ENCODE measurements around the gene PNMA5.
"Not testable (repeated sequence)": the region's sequence is repeated elsewhere in the genome, so short reads cannot be mapped to it uniquely, and the experiment has no call there.

The PNMA5 gene

GRCh38 chrX:152988536-152989291 is 5.2 kb downstream of the PNMA5 start:
- H3K36me3 Mint-ChIP-seq (ENCODE audit: low read depth), result no peaks in the 10 kb centered on the region
- H3K27ac Mint-ChIP-seq, result no peak overlapping the region
- no peaks in the 10 kb centered on the region for H3K4me1 Mint-ChIP-seq (ENCODE audit: low read depth)
- no peak overlapping the region for H3K4me3 Mint-ChIP-seq
- no peaks in the 10 kb centered on the region for H3K9me3 Mint-ChIP-seq
- H3K27me3 Mint-ChIP-seq, result no peaks in the 10 kb centered on the region

- Mint-ChIP-seq H3K9me3 (no peaks in the 10 kb centered on the region), H3K4me1 (ENCODE audit: low read depth) (no peaks in the 10 kb centered on the region), H3K4me3 (no peak overlapping the region), H3K27me3 (no peaks in the 10 kb centered on the region), H3K36me3 (ENCODE audit: low read depth) (no peaks in the 10 kb centered on the region), H3K27ac (no peak overlapping the region)
Observed at GRCh38 chrX:152987801-152988200, 6.1 kb downstream of the PNMA5 start.

GRCh38 chrX:152987156-152987555 is 6.8 kb downstream of the PNMA5 start:
- not testable (repeated sequence) for H3K9me3 Mint-ChIP-seq; H3K4me3 Mint-ChIP-seq; H3K27me3 Mint-ChIP-seq; H3K36me3 Mint-ChIP-seq (ENCODE audit: low read depth); H3K27ac Mint-ChIP-seq; H3K4me1 Mint-ChIP-seq (ENCODE audit: low read depth)

GRCh38 chrX:152985383-152985782 is 8.5 kb downstream of the PNMA5 start:
- not testable (repeated sequence) for H3K9me3 Mint-ChIP-seq; H3K27ac Mint-ChIP-seq; H3K27me3 Mint-ChIP-seq; H3K4me1 Mint-ChIP-seq (ENCODE audit: low read depth); H3K36me3 Mint-ChIP-seq (ENCODE audit: low read depth); H3K4me3 Mint-ChIP-seq

- H3K4me1 Mint-ChIP-seq (ENCODE audit: low read depth), result no peaks in the 10 kb centered on the region
- no peaks in the 10 kb centered on the region for H3K27me3 Mint-ChIP-seq
- H3K36me3 Mint-ChIP-seq (ENCODE audit: low read depth), result no peaks in the 10 kb centered on the region
- no peaks in the 10 kb centered on the region for H3K9me3 Mint-ChIP-seq
- H3K4me3 Mint-ChIP-seq, result no peak overlapping the region
- H3K27ac Mint-ChIP-seq, result no peak overlapping the region
Observed at GRCh38 chrX:152968193-152968592, 25.7 kb downstream of the PNMA5 start.

- H3K4me3 Mint-ChIP-seq, result no peak overlapping the region
- no peaks in the 10 kb centered on the region for H3K27me3 Mint-ChIP-seq
- H3K9me3 Mint-ChIP-seq, result no peaks in the 10 kb centered on the region
- no peak overlapping the region for H3K27ac Mint-ChIP-seq
- peaks cover 14% of the 10 kb centered on the region for H3K4me1 Mint-ChIP-seq (ENCODE audit: low read depth)
- H3K36me3 Mint-ChIP-seq (ENCODE audit: low read depth), result no peaks in the 10 kb centered on the region
Observed at GRCh38 chrX:152960115-152960514, 33.8 kb downstream of the PNMA5 start.

- Mint-ChIP-seq H3K27me3 (no peaks in the 10 kb centered on the region), H3K27ac (no peak overlapping the region), H3K36me3 (ENCODE audit: low read depth) (no peaks in the 10 kb centered on the region), H3K9me3 (no peaks in the 10 kb centered on the region), H3K4me1 (ENCODE audit: low read depth) (peaks cover 14% of the 10 kb centered on the region), H3K4me3 (no peak overlapping the region)
Observed at GRCh38 chrX:152959626-152960025, 34.3 kb downstream of the PNMA5 start.

GRCh38 chrX:152958524-152959465 is 35.1 kb downstream of the PNMA5 start:
- Mint-ChIP-seq H3K9me3 (no peaks in the 10 kb centered on the region), H3K4me3 (peak overlapping the region; percentile 73), H3K27ac (peak overlapping the region; percentile 87), H3K27me3 (no peaks in the 10 kb centered on the region), H3K4me1 (ENCODE audit: low read depth) (peaks cover 14% of the 10 kb centered on the region), H3K36me3 (ENCODE audit: low read depth) (no peaks in the 10 kb centered on the region)

GRCh38 chrX:152958047-152958446 is 35.9 kb downstream of the PNMA5 start:
- Mint-ChIP-seq H3K4me3 (peak overlapping the region; percentile 73), H3K36me3 (ENCODE audit: low read depth) (no peaks in the 10 kb centered on the region), H3K9me3 (no peaks in the 10 kb centered on the region), H3K27me3 (no peaks in the 10 kb centered on the region), H3K4me1 (ENCODE audit: low read depth) (peaks cover 14% of the 10 kb centered on the region), H3K27ac (peak overlapping the region; percentile 87)

- H3K36me3 Mint-ChIP-seq (ENCODE audit: low read depth), result no peaks in the 10 kb centered on the region
- H3K27me3 Mint-ChIP-seq, result no peaks in the 10 kb centered on the region
- no peaks in the 10 kb centered on the region for H3K4me1 Mint-ChIP-seq (ENCODE audit: low read depth)
- H3K27ac Mint-ChIP-seq, result no peak overlapping the region
- H3K4me3 Mint-ChIP-seq, result no peak overlapping the region
- no peaks in the 10 kb centered on the region for H3K9me3 Mint-ChIP-seq
Observed at GRCh38 chrX:152950786-152951185, 43.1 kb downstream of the PNMA5 start.

GRCh38 chrX:152949114-152949513 is 44.8 kb downstream of the PNMA5 start:
- Mint-ChIP-seq H3K27ac (no peak overlapping the region), H3K9me3 (no peaks in the 10 kb centered on the region), H3K4me3 (no peak overlapping the region), H3K36me3 (ENCODE audit: low read depth) (no peaks in the 10 kb centered on the region), H3K4me1 (ENCODE audit: low read depth) (no peaks in the 10 kb centered on the region), H3K27me3 (no peaks in the 10 kb centered on the region)

GRCh38 chrX:152946681-152947080 is 47.2 kb downstream of the PNMA5 start:
- H3K4me3 Mint-ChIP-seq, result no peak overlapping the region
- no peak overlapping the region for H3K27ac Mint-ChIP-seq
- H3K27me3 Mint-ChIP-seq, result no peaks in the 10 kb centered on the region
- H3K9me3 Mint-ChIP-seq, result no peaks in the 10 kb centered on the region
- H3K36me3 Mint-ChIP-seq (ENCODE audit: low read depth), result no peaks in the 10 kb centered on the region
- peaks cover 6% of the 10 kb centered on the region for H3K4me1 Mint-ChIP-seq (ENCODE audit: low read depth)

GRCh38 chrX:152945021-152945979 is 48.6 kb downstream of the PNMA5 start:
- peaks cover 15% of the 10 kb centered on the region for H3K4me1 Mint-ChIP-seq (ENCODE audit: low read depth)
- no peaks in the 10 kb centered on the region for H3K36me3 Mint-ChIP-seq (ENCODE audit: low read depth)
- H3K27ac Mint-ChIP-seq, result no peak overlapping the region
- no peak overlapping the region for H3K4me3 Mint-ChIP-seq
- no peaks in the 10 kb centered on the region for H3K27me3 Mint-ChIP-seq
- no peaks in the 10 kb centered on the region for H3K9me3 Mint-ChIP-seq

GRCh38 chrX:152943826-152944225 is 50.1 kb downstream of the PNMA5 start:
- H3K9me3 Mint-ChIP-seq, result no peaks in the 10 kb centered on the region
- H3K4me3 Mint-ChIP-seq, result no peak overlapping the region
- no peaks in the 10 kb centered on the region for H3K36me3 Mint-ChIP-seq (ENCODE audit: low read depth)
- peaks cover 15% of the 10 kb centered on the region for H3K4me1 Mint-ChIP-seq (ENCODE audit: low read depth)
- H3K27me3 Mint-ChIP-seq, result no peaks in the 10 kb centered on the region
- H3K27ac Mint-ChIP-seq, result no peak overlapping the region

All from stimulated activated naive CD8-positive, alpha-beta T cell treated with anti-CD3 and anti-CD28 coated beads, Interleukin-15, Interleukin-2, amounts not matched to agents 100 ng/mL and 50 ng/mL, for 24 hours (primary cell).